Left ventricle myocardium inferior (tissue), 1 donor: Measurements from ENCODE around the gene CTNS. TPM values are rescaled to one million over a fixed set of nuclear protein-coding genes. Genes with fewer than 3 reads are reported as not detected.
"Not testable (repeated sequence)": the region's sequence is repeated elsewhere in the genome, so short reads cannot be mapped to it uniquely, and the experiment has no call there.

Experiments used
- DNase-seq: peaks from one replicate; pipeline ENCODE4 v3.0.0-alpha.2; 2020
- H3K27ac ChIP-seq: fragments of 200-600 bp; replicated peaks from 2 replicates; pipeline ENCODE4 v1.8.0; 2021
- H3K27me3 ChIP-seq: fragments of 200-600 bp; 2 replicates; pipeline ENCODE4 v1.8.0; 2021; ENCODE audit warnings: low read depth
- H3K36me3 ChIP-seq: fragments of 200-600 bp; 2 replicates; pipeline ENCODE4 v1.8.0; 2021
- H3K4me1 ChIP-seq: fragments of 200-600 bp; 2 replicates; pipeline ENCODE4 v1.8.0; 2021
- H3K4me3 ChIP-seq: fragments of 200-600 bp; 2 replicates; pipeline ENCODE4 v1.8.0; 2021; ENCODE audit warnings: mild to moderate bottlenecking, moderate library complexity
- H3K9me3 ChIP-seq: fragments of 200-600 bp; replicated peaks from 2 replicates; pipeline ENCODE4 v1.8.0; 2021
- intact Hi-C: fragments of 100-400 bp; cut with micrococcal nuclease; formaldehyde crosslinking; loops from one replicate; pipeline ENCODE4 v1.11.0; 2022
- total RNA-seq: library from RNA; stranded (reverse); fragmentation: NEBNext Ultra II Directional; extraction: Animal tissue kit (Norgen Biotek cat#: 25700); gene quantifications from one replicate; pipeline ENCODE4 v1.2.1, GENCODE V29; 2021
- TF ChIP-seq, protein P1 (sequence below): fragments of 200-600 bp; IDR thresholded peaks from 2 replicates; pipeline ENCODE4 v1.8.0; 2021; ENCODE audit warnings: antibody characterized with exemption, mild to moderate bottlenecking, borderline replicate concordance
- donor health status: DM: no; HTN: yes; CAD: no; lungs with severe emphysema.

Gene CTNS
- total RNA-seq, 1 donor from 2014 or later, result 6.2 TPM

DNA sequence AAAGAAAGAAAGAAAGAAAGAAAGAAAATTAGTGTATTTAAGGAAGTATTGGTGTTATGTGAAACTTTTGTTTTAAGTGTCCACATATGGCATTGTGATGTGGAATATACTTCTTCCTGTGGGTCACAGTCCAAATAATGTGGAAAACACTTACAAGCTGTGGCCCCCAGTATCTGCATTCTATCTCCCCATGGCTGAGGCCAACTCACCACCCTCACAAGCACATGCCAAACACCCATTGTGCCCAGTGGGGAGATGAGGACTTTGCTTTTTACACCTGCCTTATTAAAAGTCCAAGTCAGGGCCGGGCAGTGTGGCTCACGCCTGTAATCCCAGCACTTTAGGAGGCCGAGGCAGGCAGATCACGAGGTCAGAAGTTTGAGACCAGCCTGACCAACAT, 63.4 kb downstream of the CTNS start:
- TF ChIP-seq, protein P1, sequence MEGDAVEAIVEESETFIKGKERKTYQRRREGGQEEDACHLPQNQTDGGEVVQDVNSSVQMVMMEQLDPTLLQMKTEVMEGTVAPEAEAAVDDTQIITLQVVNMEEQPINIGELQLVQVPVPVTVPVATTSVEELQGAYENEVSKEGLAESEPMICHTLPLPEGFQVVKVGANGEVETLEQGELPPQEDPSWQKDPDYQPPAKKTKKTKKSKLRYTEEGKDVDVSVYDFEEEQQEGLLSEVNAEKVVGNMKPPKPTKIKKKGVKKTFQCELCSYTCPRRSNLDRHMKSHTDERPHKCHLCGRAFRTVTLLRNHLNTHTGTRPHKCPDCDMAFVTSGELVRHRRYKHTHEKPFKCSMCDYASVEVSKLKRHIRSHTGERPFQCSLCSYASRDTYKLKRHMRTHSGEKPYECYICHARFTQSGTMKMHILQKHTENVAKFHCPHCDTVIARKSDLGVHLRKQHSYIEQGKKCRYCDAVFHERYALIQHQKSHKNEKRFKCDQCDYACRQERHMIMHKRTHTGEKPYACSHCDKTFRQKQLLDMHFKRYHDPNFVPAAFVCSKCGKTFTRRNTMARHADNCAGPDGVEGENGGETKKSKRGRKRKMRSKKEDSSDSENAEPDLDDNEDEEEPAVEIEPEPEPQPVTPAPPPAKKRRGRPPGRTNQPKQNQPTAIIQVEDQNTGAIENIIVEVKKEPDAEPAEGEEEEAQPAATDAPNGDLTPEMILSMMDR, result no peak
- DNase-seq, result no peak
- H3K27me3 ChIP-seq, result peaks cover 36% of the 10 kb centered on the region
- H3K36me3 ChIP-seq, result no peaks in the 10 kb centered on the region
- no peak overlapping the region for H3K27ac ChIP-seq
- no peak overlapping the region for H3K4me3 ChIP-seq
- peaks cover 24% of the 10 kb centered on the region for H3K4me1 ChIP-seq
- intact Hi-C loops, result no loop called here
- peaks cover 7% of the 10 kb centered on the region for H3K9me3 ChIP-seq

DNA sequence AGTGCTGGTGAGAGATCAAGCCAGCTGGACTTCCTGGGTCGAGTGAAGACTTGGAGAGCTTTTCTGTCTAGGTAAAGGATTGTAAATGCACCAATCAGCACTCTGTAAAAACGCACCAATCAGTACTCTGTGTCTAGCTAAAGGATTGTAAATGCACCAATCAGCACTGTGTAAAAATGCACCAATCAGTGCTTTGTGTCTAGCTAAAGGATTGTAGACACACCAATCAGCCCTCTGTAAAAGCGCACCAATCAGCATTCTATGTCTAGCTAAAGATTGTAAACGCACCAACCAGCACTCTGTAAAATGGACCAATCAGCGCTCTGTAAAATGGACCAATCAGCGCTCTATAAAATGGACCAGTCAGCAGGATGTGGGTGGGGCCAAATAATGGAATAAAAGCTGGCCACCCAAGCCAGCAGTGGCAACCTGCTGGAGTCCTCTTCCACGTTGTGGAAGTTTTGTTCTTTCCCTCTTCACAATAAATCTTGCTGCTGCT, 65.5 kb downstream of the CTNS start:
- H3K36me3 ChIP-seq, H3K4me1 ChIP-seq, H3K9me3 ChIP-seq, H3K4me3 ChIP-seq, H3K27ac ChIP-seq, DNase-seq, intact Hi-C loops: not testable (repeated sequence)
- peaks cover 14% of the 10 kb centered on the region for H3K27me3 ChIP-seq

DNA sequence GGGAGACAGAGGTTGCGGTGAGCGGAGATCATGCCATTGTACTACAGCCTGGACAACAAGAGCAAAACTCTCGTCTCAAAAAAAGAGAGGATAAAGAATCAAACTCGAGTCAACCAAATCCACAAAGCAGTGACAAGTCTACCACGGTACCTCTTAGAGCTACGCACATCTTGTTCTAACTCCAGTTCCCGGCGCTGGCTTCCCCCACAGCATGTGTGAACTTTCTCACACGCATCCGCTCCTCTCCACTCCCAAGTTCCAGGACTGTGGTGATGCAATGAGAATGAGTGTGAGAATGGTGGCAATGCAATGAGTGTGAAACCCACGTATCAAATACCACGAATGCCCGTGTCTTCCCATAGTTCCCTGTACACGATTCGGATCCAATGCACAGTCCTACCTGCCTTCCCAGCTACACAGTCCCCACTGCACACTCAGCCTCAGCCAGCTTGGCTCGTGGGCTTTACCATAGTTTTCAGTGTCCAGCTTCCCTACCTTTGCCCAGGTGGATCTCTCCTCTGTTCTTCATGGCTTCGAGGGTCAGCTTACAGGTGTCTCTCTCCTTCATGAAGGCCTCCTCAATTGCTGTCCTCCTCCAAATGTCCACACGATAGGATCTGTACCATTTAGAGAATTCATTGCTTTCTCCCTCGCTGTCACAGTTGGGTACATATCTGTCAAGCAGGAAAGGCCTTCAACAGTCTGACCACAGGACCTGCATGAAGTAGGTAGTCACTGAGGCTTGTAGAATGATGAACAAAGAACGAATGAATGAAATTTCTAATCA, 68.6 kb downstream of the CTNS start:
- intact Hi-C loops, result no loop called here
- TF ChIP-seq, protein P1, result no peak
- no peak for DNase-seq
- Histone ChIP-seq H3K9me3 (no peaks in the 10 kb centered on the region), H3K27ac (no peak overlapping the region), H3K4me1 (no peaks in the 10 kb centered on the region), H3K4me3 (no peak overlapping the region), H3K27me3 (no peaks in the 10 kb centered on the region), H3K36me3 (no peaks in the 10 kb centered on the region)

DNA sequence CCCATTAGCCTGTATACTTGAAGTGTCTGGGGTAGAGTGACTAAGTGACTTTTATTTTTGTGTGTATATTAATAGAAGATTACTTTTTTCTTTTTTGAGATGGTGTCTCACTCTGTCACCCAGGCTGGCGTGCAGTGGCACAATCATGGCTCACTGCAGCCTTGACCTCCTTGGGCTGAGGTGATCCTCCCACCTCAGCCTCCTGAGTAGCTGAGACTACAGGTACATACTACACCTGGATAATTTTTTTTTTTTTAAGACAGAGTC, 69.1 kb downstream of the CTNS start:
- H3K4me3 ChIP-seq, intact Hi-C loops, H3K27ac ChIP-seq, H3K4me1 ChIP-seq, DNase-seq, H3K9me3 ChIP-seq, H3K27me3 ChIP-seq, H3K36me3 ChIP-seq: not testable (repeated sequence)

DNA sequence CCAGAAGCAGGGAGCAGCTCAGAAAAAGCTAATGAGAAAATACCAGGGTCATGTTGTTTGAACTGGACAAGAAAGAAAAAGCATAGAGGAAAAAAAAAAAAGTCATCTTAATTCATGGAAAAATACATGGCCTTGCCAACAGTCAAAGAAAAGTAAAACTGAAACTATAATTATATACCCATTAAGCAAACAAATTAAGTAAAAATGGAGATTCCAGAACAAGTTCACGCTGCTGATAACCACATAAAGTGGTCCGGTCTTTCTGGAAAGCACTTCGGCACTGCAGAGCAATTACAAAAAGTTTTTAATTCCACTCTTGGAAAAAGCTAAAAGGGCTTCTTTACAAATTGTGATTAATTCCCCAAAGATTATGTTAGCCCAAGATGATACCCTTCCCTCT, 71.8 kb downstream of the CTNS start:
- Histone ChIP-seq H3K27me3 (no peaks in the 10 kb centered on the region), H3K36me3 (peaks cover 11% of the 10 kb centered on the region), H3K9me3 (no peaks in the 10 kb centered on the region), H3K27ac (no peak overlapping the region), H3K4me1 (no peaks in the 10 kb centered on the region), H3K4me3 (no peak overlapping the region)
- DNase-seq, result no peak
- intact Hi-C loops, result no loop called here
- TF ChIP-seq, protein P1, result no peak

DNA sequence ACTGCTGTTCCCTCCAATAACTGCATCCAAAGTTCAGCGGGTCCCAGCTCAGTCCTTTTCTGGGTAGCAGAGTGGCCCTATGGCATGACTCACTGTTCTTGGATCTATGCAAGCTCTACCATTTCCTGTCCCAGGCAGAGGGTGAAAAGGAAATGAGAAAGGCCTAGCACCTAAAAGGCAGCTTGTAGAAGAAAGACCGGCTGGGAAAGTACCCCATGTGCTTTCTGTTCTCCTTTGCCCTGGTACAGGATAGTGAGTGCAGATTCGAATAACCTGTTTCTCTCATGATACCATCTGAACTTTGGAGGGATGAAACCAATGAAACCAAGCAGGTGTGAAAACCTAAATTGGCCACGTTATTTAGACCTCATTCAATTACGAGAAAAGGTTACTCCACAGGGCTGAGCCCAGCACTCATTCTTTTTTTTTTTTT, 74.4 kb downstream of the CTNS start:
- intact Hi-C loops, result no loop called here
- Histone ChIP-seq H3K4me1 (no peaks in the 10 kb centered on the region), H3K27ac (no peak overlapping the region), H3K27me3 (no peaks in the 10 kb centered on the region), H3K4me3 (no peak overlapping the region), H3K36me3 (peaks cover 35% of the 10 kb centered on the region), H3K9me3 (no peaks in the 10 kb centered on the region)
- no peak for DNase-seq
- TF ChIP-seq, protein P1, result no peak

Other genes starting within 250 kb of the CTNS start
- gene OR1E1, start 238.3 kb upstream of the CTNS start, total RNA-seq, result not detected
- gene OR3A3, start 225.4 kb upstream of the CTNS start, total RNA-seq, result not detected
- gene OR1E2, start 202.9 kb upstream of the CTNS start, total RNA-seq, result not detected
- gene SPATA22, start 164.9 kb upstream of the CTNS start, total RNA-seq, result 0.44 TPM
- 2.8 TPM for gene ASPA, start 160.8 kb upstream of the CTNS start, total RNA-seq
- gene TRPV3, start 78.9 kb upstream of the CTNS start, total RNA-seq, result 1.0 TPM
- gene TRPV1, start 27.3 kb upstream of the CTNS start, total RNA-seq, result 4.3 TPM
- 4.0 TPM for gene SHPK, start 510 bp upstream of the CTNS start, total RNA-seq
- gene TAX1BP3, start 31.8 kb downstream of the CTNS start, total RNA-seq, result 165 TPM
- gene EMC6, start 32.1 kb downstream of the CTNS start, total RNA-seq, result 57.0 TPM
- 18.3 TPM for gene P2RX5, start 59.4 kb downstream of the CTNS start, total RNA-seq
- gene HASPIN, start 87.1 kb downstream of the CTNS start, total RNA-seq, result 0.33 TPM
- gene ITGAE, start 164.4 kb downstream of the CTNS start, total RNA-seq, result 19.6 TPM
- 18.2 TPM for gene NCBP3, start 209.5 kb downstream of the CTNS start, total RNA-seq